Neutrophil (primary cell): ENCODE data around the gene MSMB.

Experiments
- H3K27ac ChIP-seq: fragments of 200-600 bp; sonication (generic); 2 replicates; pipeline ENCODE4 v1.5.1; 2016; ENCODE audit warnings: mild to moderate bottlenecking, moderate library complexity
- H3K27me3 ChIP-seq: fragments of 200-600 bp; sonication (generic); 2 replicates; pipeline ENCODE4 v1.6.0; 2016; ENCODE audit warnings: mild to moderate bottlenecking
- H3K36me3 ChIP-seq: fragments of 200-600 bp; sonication (generic); 2 replicates; pipeline ENCODE4 v1.5.1; 2017
- H3K4me1 ChIP-seq, 2 experiments: fragments of 200-600 bp in 1 of 2; sonication (generic) in 1 of 2; 1 replicate in 1 of 2; 2 replicates in 1 of 2; pipeline versions ENCODE4 v1.5.1 to v1.6.1; 2013 to 2016; ENCODE audit warnings: low read depth in 1 of 2, low read length in 1 of 2, mild to moderate bottlenecking in 1 of 2, moderate library complexity in 1 of 2; ENCODE audit not compliant: control insufficient read depth in 1 of 2, insufficient read depth in 1 of 2
- H3K4me3 ChIP-seq, 2 experiments: fragments of 200-600 bp in 1 of 2; sonication (generic) in 1 of 2; 1 replicate in 1 of 2; 2 replicates in 1 of 2; pipeline ENCODE4 v1.5.1; 2013 to 2016; ENCODE audit warnings: low read depth in 1 of 2, low read length in 1 of 2, mild to moderate bottlenecking in 1 of 2, moderate library complexity in 1 of 2
- H3K9me3 ChIP-seq: fragments of 200-600 bp; sonication (generic); 2 replicates; pipeline ENCODE4 v1.5.1; 2016
- CTCF ChIP-seq: fragments of 200-600 bp; sonication (generic); IDR thresholded peaks from 2 replicates; pipeline ENCODE4 v1.5.1; 2016; ENCODE audit warnings: antibody characterized with exemption

MSMB gene

GRCh38 chr10:46080886-46081285 is 34.8 kb upstream of the MSMB start:
- H3K4me1 ChIP-seq = peaks cover 59 to 61% of the 10 kb centered on the region in 2 experiments
- no peaks in the 10 kb centered on the region for H3K36me3 ChIP-seq
- no peaks in the 10 kb centered on the region for H3K27me3 ChIP-seq
- peak overlapping the region in 1 of 2 experiments; percentile 50 for H3K4me3 ChIP-seq
- no peaks in the 10 kb centered on the region for H3K9me3 ChIP-seq
- TF ChIP-seq CTCF = no peak
- peak overlapping the region; percentile 96 for H3K27ac ChIP-seq

GRCh38 chr10:46079831-46080585 is 33.9 kb upstream of the MSMB start:
- Histone ChIP-seq H3K27ac (peak overlapping the region; percentile 96), H3K4me1 (peaks cover 64 to 68% of the 10 kb centered on the region in 2 experiments), H3K27me3 (no peaks in the 10 kb centered on the region), H3K9me3 (no peaks in the 10 kb centered on the region), H3K4me3 (peak overlapping the region; percentile 10 to 50), H3K36me3 (no peaks in the 10 kb centered on the region)
- TF ChIP-seq CTCF = peak; percentile 20

GRCh38 chr10:46077731-46078413 is 31.8 kb upstream of the MSMB start:
- H3K27ac ChIP-seq = peak overlapping the region; percentile 96
- H3K9me3 ChIP-seq = no peaks in the 10 kb centered on the region
- no peak for TF ChIP-seq CTCF
- H3K36me3 ChIP-seq = no peaks in the 10 kb centered on the region
- H3K4me3 ChIP-seq = peak overlapping the region; percentile 27 to 50
- no peaks in the 10 kb centered on the region for H3K27me3 ChIP-seq
- peaks cover 64 to 79% of the 10 kb centered on the region in 2 experiments for H3K4me1 ChIP-seq

- Histone ChIP-seq H3K4me3 (peak overlapping the region; percentile 27 to 50), H3K27ac (peak overlapping the region; percentile 96), H3K27me3 (no peaks in the 10 kb centered on the region), H3K36me3 (no peaks in the 10 kb centered on the region), H3K4me1 (peaks cover 64 to 79% of the 10 kb centered on the region in 2 experiments), H3K9me3 (no peaks in the 10 kb centered on the region)
- TF ChIP-seq CTCF = no peak
Measured at GRCh38 chr10:46077141-46077554, 31.1 kb upstream of the MSMB start.

- no peak overlapping the region for H3K4me3 ChIP-seq
- no peaks in the 10 kb centered on the region for H3K27me3 ChIP-seq
- peak overlapping the region; percentile 96 for H3K27ac ChIP-seq
- TF ChIP-seq CTCF = no peak
- no peaks in the 10 kb centered on the region for H3K9me3 ChIP-seq
- H3K4me1 ChIP-seq = peaks cover 54 to 66% of the 10 kb centered on the region in 2 experiments
- H3K36me3 ChIP-seq = no peaks in the 10 kb centered on the region
Measured at GRCh38 chr10:46075869-46076268, 29.8 kb upstream of the MSMB start.
